Panc1 (cell line): ENCODE measurements around the gene MRPL48. TPM values are rescaled to one million over a fixed set of nuclear protein-coding genes. Genes with fewer than 3 reads are reported as not detected.

Experiments
- ATAC-seq: fragments of 200-7000 bp; cut with Tn5 transposase; 2 replicates; pipeline ENCODE4 v1.9.1; 2020; ENCODE audit warnings: mild to moderate bottlenecking, moderate library complexity
- BruUV-seq: library from RNA; stranded (reverse); fragments of 400-500 nt; replicated peaks from 2 replicates; lab custom pipeline; 2021; lab: Mats Ljungman, UMichigan
- CTCF ChIA-PET: fragments of 300-600 bp; sonication (Branson Sonifier 250); formaldehyde crosslinking; loops from one replicate; lab custom pipeline; 2022; ENCODE audit warnings: antibody characterized with exemption; lab: Charles Lee
- POLR2A ChIA-PET: fragments of 300-600 bp; sonication (Branson Sonifier 250); formaldehyde crosslinking; loops from one replicate; lab custom pipeline; 2022; ENCODE audit warnings: antibody characterized with exemption; lab: Charles Lee
- DNase-seq: peaks from one replicate; pipeline ENCODE4 v3.0.0-alpha.2; 2010; ENCODE audit warnings: low read depth, low spot score
- H3K27ac ChIP-seq: 2 replicates; pipeline ENCODE4 v1.5.1; 2011; ENCODE audit warnings: mild to moderate bottlenecking, low read length, inconsistent platforms
- H3K27me3 ChIP-seq: fragments of 200-500 bp; sonication (Bioruptor generic); 2 replicates; pipeline ENCODE4 v1.6.0; 2014; ENCODE audit warnings: low read length, inconsistent platforms; ENCODE audit not compliant: control insufficient read depth, insufficient read depth
- H3K36me3 ChIP-seq: fragments of 200-500 bp; sonication (Bioruptor generic); 2 replicates; pipeline ENCODE4 v1.5.1; 2014; ENCODE audit warnings: inconsistent platforms, mild to moderate bottlenecking, low read length, moderate library complexity; ENCODE audit not compliant: control insufficient read depth, insufficient read depth
- H3K4me1 ChIP-seq: 2 replicates; pipeline ENCODE4 v1.5.1; 2011; ENCODE audit warnings: inconsistent platforms, mild to moderate bottlenecking, low read length, moderate library complexity; ENCODE audit not compliant: control insufficient read depth, insufficient read depth
- H3K4me3 ChIP-seq, 2 experiments: 2 replicates each; pipeline ENCODE4 v1.5.1; 2011 to 2012; ENCODE audit warnings: low read depth in 2 of 2, low read length in 2 of 2, mild to moderate bottlenecking in 2 of 2, inconsistent platforms in 1 of 2, moderate library complexity in 1 of 2
- H3K9me3 ChIP-seq: fragments of 200-500 bp; sonication (Bioruptor generic); 2 replicates; pipeline ENCODE4 v1.5.1; 2014; ENCODE audit warnings: low read depth, mild to moderate bottlenecking, inconsistent platforms, low read length, moderate library complexity; ENCODE audit not compliant: control insufficient read depth, insufficient read depth
- POLR2AphosphoS5 ChIP-seq: IDR thresholded peaks from 2 replicates; pipeline ENCODE4 v1.6.1; 2012; ENCODE audit warnings: mild to moderate bottlenecking, low read depth, low read length, moderate library complexity
- SIN3A ChIP-seq: IDR thresholded peaks from 2 replicates; pipeline ENCODE4 v1.6.1; 2012; ENCODE audit warnings: low read depth, mild to moderate bottlenecking, low read length, moderate library complexity, borderline replicate concordance; ENCODE audit not compliant: insufficient read depth
- TCF7L2 ChIP-seq: IDR thresholded peaks from 2 replicates; pipeline ENCODE4 v1.6.1; 2011; ENCODE audit warnings: mild to moderate bottlenecking, low read depth, low read length, inconsistent platforms
- in situ Hi-C: cut with HindIII; loops from 2 replicates; pipeline ENCODE4 v1.10.0; 2016; ENCODE audit warnings: low sequenced_read_pairs, low pct_unique_long_range_greater_than_20kb
- intact Hi-C: fragments of 100-400 bp; cut with micrococcal nuclease; formaldehyde crosslinking; loops from one replicate; pipeline ENCODE4 v1.10.0; 2022; ENCODE audit not compliant: unreplicated experiment
- total RNA-seq: library from RNA; stranded (reverse); gene quantifications from one replicate; pipeline ENCODE4 v1.2.1, GENCODE V29; 2021; ENCODE audit not compliant: unreplicated experiment
- TF ChIP-seq, protein P1 (sequence below): fragments of 450-650 bp; IDR thresholded peaks from 2 replicates; pipeline ENCODE4 v1.5.1; 2017; ENCODE audit warnings: mild to moderate bottlenecking
- TF ChIP-seq, protein P2 (sequence below), 2 experiments: IDR thresholded peaks; 2 replicates each; pipeline ENCODE4 v1.6.1; 2011 to 2012; ENCODE audit warnings: low read depth in 2 of 2, control low read depth in 1 of 2, low read length in 1 of 2, mild to moderate bottlenecking in 1 of 2, moderate library complexity in 1 of 2; ENCODE audit not compliant: insufficient read depth in 1 of 2

Gene MRPL48
- total RNA-seq, 1 experiment from 2014 or later = 42.0 TPM

DNA sequence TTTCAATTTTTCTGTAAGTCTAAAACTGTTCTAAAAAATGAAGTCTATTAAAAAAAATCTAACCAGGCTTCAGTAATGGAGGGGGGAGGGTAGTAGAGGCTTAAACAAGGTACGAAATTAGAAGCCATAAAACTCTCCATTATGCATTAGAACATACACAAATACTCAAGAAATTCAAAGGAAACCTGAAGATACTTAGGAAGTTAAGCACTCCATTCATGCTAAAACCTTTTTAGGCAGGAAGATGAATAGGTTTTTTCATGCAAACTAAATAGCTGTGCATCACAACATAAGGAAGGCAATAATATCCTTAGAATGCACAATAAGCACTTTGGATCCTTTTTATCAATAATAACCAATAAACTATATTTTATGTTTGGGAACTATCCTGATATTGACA lies 29.2 kb upstream of the MRPL48 start:
- Histone ChIP-seq H3K4me3 (peak overlapping the region; percentile 58 to 85; a peak in 3 of 4 replicates), H3K27me3 (no peaks in the 10 kb centered on the region), H3K36me3 (no peaks in the 10 kb centered on the region), H3K27ac (no peak overlapping the region; the same call in 1 of the 2 replicates), H3K9me3 (no peaks in the 10 kb centered on the region), H3K4me1 (peaks cover 19% of the 10 kb centered on the region; the same call in 1 of the 2 replicates)
- no peak for TF ChIP-seq TCF7L2
- TF ChIP-seq SIN3A = no peak
- TF ChIP-seq, protein P1, sequence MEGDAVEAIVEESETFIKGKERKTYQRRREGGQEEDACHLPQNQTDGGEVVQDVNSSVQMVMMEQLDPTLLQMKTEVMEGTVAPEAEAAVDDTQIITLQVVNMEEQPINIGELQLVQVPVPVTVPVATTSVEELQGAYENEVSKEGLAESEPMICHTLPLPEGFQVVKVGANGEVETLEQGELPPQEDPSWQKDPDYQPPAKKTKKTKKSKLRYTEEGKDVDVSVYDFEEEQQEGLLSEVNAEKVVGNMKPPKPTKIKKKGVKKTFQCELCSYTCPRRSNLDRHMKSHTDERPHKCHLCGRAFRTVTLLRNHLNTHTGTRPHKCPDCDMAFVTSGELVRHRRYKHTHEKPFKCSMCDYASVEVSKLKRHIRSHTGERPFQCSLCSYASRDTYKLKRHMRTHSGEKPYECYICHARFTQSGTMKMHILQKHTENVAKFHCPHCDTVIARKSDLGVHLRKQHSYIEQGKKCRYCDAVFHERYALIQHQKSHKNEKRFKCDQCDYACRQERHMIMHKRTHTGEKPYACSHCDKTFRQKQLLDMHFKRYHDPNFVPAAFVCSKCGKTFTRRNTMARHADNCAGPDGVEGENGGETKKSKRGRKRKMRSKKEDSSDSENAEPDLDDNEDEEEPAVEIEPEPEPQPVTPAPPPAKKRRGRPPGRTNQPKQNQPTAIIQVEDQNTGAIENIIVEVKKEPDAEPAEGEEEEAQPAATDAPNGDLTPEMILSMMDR = no peak
- TF ChIP-seq POLR2AphosphoS5 = no peak
- TF ChIP-seq, protein P2, sequence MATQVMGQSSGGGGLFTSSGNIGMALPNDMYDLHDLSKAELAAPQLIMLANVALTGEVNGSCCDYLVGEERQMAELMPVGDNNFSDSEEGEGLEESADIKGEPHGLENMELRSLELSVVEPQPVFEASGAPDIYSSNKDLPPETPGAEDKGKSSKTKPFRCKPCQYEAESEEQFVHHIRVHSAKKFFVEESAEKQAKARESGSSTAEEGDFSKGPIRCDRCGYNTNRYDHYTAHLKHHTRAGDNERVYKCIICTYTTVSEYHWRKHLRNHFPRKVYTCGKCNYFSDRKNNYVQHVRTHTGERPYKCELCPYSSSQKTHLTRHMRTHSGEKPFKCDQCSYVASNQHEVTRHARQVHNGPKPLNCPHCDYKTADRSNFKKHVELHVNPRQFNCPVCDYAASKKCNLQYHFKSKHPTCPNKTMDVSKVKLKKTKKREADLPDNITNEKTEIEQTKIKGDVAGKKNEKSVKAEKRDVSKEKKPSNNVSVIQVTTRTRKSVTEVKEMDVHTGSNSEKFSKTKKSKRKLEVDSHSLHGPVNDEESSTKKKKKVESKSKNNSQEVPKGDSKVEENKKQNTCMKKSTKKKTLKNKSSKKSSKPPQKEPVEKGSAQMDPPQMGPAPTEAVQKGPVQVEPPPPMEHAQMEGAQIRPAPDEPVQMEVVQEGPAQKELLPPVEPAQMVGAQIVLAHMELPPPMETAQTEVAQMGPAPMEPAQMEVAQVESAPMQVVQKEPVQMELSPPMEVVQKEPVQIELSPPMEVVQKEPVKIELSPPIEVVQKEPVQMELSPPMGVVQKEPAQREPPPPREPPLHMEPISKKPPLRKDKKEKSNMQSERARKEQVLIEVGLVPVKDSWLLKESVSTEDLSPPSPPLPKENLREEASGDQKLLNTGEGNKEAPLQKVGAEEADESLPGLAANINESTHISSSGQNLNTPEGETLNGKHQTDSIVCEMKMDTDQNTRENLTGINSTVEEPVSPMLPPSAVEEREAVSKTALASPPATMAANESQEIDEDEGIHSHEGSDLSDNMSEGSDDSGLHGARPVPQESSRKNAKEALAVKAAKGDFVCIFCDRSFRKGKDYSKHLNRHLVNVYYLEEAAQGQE (IDR thresholded peaks at IDR 0.05; ENCODE audit: insufficient read depth in 1 of 2, low read depth in 2 of 2, low read length in 1 of 2) = no peak
- in situ Hi-C loops = no loop called here
- no peak for ATAC-seq
- intact Hi-C loops = no loop called here
- BruUV-seq = no TSS peak
- ChIA-PET CTCF (no interaction called here), POLR2A (no interaction called here)
- DNase-seq = no peak

DNA sequence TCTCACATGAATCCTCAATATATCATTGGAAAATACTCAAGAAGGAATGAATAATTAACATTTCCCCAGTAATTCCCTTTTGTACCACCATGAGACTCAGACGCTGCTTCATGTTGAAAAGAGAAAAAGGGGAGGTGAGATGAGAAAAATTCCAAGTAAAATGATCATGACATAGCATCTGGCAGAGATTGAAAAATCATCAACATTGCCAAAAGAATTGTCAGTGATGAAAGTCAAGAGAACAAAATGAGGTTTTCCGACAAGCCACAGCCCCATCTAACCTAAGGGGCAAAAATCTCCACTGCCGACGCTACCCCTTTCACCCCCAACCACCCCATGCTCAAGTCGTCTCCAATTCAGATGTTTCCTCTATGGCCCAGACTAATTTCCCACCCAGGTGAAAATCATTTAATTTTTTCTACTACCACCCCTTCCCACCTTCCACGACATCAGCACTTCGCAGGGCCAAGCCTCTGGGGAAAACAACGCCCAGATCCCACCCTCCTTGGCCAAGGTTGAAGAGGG lies 28.0 kb upstream of the MRPL48 start:
- Histone ChIP-seq H3K27me3 (no peaks in the 10 kb centered on the region), H3K4me1 (peaks cover 19% of the 10 kb centered on the region; the same call in 1 of the 2 replicates), H3K9me3 (no peaks in the 10 kb centered on the region), H3K27ac (peak overlapping the region; percentile 65), H3K36me3 (no peaks in the 10 kb centered on the region), H3K4me3 (peak overlapping the region; percentile 58 to 85)
- in situ Hi-C loops = no loop called here
- BruUV-seq = no TSS peak
- POLR2A ChIA-PET = interaction anchor here (1.7 kb wide), 1 partner anchor 20 kb away, joined by 9 read pairs; no protein-coding TSS in a partner anchor
- CTCF ChIA-PET = interaction anchor here (0.6 kb wide), 1 partner anchor 979 kb away, joined by 9 read pairs; no protein-coding TSS in a partner anchor
- no peak for TF ChIP-seq POLR2AphosphoS5
- TF ChIP-seq, protein P2 (IDR thresholded peaks at IDR 0.05; ENCODE audit: insufficient read depth in 1 of 2, low read depth in 2 of 2, low read length in 1 of 2) = 0 out of 4 replicates have a peak, but pooled peaks of 1 of the 2 experiments have one; percentile 19
- intact Hi-C loops = loop anchor here (10.0 kb wide), 1 partner anchor 175 kb away; no protein-coding TSS in a partner anchor
- ATAC-seq (peak; percentile 0; the same call in 1 of the 2 replicates), DNase-seq (no peak)
